Subcutaneous adipose tissue (tissue), 4 donors: ENCODE results near the gene EPHA2. TPM values are rescaled to one million over a fixed set of nuclear protein-coding genes. Genes with fewer than 3 reads are reported as not detected.

ENCODE experiments used
- total RNA-seq, 4 donors: library from RNA; depleted of rRNA; stranded (reverse); fragments of >200 nt; gene quantifications; one replicate each; pipeline ENCODE4 v1.1.0, GENCODE V29; 2016
- TF ChIP-seq, protein P1 (sequence below): fragments of 450-650 bp; IDR thresholded peaks from one replicate; pipeline ENCODE4 v1.5.1; 2016; ENCODE audit warnings: low read depth, mild to moderate bottlenecking, control low read depth, antibody characterized with exemption, moderate library complexity

Gene EPHA2
- total RNA-seq, 4 donors from 2014 or later, result 3.6 to 20.3 (median 7.3) TPM

- TF ChIP-seq, protein P1, sequence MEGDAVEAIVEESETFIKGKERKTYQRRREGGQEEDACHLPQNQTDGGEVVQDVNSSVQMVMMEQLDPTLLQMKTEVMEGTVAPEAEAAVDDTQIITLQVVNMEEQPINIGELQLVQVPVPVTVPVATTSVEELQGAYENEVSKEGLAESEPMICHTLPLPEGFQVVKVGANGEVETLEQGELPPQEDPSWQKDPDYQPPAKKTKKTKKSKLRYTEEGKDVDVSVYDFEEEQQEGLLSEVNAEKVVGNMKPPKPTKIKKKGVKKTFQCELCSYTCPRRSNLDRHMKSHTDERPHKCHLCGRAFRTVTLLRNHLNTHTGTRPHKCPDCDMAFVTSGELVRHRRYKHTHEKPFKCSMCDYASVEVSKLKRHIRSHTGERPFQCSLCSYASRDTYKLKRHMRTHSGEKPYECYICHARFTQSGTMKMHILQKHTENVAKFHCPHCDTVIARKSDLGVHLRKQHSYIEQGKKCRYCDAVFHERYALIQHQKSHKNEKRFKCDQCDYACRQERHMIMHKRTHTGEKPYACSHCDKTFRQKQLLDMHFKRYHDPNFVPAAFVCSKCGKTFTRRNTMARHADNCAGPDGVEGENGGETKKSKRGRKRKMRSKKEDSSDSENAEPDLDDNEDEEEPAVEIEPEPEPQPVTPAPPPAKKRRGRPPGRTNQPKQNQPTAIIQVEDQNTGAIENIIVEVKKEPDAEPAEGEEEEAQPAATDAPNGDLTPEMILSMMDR, result no peak
Observed at GRCh38 chr1:16145030-16145661, 10.7 kb downstream of the EPHA2 start.

GRCh38 chr1:16144325-16145029, 11.4 kb downstream of the EPHA2 start:
- TF ChIP-seq, protein P1, result no peak

GRCh38 chr1:16143566-16144324, 12.1 kb downstream of the EPHA2 start:
- TF ChIP-seq, protein P1, result no peak

DNA sequence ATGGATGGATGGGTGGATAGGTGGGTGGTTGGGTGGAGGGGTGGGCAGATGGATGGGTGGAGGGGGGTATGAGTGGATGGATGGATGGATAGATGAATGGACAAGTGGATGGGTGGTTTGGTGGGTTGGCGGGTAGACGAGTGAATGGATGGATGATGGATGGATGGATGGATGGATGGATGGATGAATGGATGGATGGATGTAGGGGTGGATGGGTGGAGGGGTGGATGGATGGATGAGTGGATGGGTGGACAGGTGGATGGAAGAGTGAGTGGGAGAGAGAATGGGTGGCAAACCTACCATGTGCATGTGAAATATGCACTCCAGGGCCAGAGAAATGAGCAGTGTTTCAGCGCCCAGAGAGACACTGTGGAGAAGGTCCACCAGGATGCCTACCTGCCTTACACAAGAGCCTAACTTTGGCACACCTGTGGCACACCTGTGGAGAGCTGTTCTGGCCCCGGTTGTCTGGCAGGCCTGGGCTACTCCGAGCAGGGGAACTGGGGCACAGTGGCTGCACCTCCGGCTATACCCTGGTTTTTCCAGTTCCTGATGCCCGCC, 12.8 kb downstream of the EPHA2 start:
- TF ChIP-seq, protein P1, result no peak

DNA sequence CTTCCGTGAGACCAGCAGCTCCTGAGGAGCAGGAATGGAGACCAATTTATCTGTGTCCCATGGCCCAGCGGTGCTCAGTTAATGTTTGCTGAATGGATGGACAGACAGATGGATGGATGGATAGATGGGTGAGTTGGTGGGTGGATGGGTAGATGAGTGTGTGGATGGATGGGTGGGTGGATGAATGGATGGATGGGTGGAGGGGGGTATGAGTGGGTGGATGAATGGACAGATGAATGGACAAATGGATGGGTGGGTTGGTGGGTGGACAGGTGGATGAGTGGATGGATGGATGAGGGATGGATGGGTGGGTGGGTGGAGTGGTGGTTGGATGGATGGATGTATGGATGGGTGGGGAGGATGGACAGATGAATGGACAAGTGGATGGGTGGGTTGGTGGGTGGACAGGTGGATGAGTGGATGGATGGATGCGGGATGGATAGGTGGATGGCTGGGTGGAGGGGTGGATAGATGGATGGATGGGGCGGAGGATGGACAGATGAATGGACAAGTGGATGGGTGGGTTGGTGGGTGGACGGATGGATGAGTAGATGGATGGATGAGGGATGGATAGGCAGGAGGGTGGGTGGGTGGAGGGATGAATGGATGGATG, 13.4 kb downstream of the EPHA2 start:
- TF ChIP-seq, protein P1, result no peak

DNA sequence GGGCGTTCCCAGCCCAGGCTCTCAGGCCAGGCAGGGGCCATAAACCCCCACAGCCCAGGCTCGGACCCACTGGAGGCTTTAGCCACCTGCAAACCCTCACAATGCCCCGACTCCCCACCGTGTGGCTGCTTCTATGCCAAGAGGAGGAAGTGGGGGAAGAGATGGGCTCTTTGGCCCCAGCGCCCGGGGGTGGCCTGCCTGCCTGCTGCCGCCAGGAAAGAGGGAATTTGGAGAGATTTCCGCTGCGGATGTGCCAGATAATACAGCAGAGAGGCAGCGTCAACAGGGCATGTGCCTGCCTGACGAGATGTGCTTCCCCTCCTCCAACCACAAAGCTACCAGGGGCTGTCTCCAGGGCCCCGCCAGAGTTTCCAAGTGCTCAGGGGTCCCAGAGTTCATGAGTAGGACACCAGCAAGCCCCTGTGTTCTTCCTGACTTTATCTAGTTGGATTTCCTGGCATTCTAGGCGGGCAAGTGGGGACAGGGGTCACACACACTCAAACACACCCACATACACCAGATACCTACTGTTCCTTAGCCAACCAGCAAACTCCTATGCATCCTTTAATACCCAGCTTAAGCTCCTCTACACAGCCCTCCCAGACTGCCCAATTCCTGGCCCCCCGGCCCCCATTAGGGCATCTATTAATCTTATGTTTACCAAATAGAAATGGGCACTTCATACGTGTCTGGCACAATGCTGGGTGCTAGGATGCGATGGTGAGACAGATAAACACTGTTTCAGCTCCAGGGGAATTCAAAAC, 14.1 kb downstream of the EPHA2 start:
- TF ChIP-seq, protein P1, result no peak
